GM20000 (cell line): ENCODE data around the gene CACUL1.
A peak's percentile ranks its signal among the peaks of the same experiment; 100 is the strongest.

Experiments used
- DNase-seq: peaks from one replicate; pipeline ENCODE4 v3.0.0; 2012; ENCODE audit warnings: low spot score
- TF ChIP-seq, protein P1 (sequence below): IDR thresholded peaks from 2 replicates; pipeline ENCODE4 v1.5.1; 2012; ENCODE audit warnings: mild to moderate bottlenecking, control low read depth; ENCODE audit errors: extremely low read depth, missing control alignments

CACUL1 gene

DNA sequence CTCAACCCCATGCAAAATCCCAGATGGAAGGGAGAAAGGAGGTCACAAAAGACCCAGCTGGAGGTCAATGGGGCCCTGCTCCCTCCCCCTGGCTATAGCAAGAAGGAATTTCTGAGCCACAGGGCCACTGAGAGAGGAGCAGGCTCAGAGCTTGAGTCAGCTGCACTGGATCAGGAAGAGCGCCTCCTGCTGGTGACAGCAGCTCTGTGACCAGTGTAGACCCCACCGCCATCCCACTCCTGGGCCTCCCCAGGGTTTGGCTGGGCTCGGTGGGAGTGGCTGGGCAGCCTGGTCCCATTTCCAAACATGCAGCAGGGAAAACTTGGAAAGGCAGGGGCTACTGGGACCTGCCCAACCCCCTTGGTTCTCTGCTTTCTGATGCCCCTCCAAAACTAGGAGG, 127.8 kb downstream of the CACUL1 start:
- TF ChIP-seq, protein P1, sequence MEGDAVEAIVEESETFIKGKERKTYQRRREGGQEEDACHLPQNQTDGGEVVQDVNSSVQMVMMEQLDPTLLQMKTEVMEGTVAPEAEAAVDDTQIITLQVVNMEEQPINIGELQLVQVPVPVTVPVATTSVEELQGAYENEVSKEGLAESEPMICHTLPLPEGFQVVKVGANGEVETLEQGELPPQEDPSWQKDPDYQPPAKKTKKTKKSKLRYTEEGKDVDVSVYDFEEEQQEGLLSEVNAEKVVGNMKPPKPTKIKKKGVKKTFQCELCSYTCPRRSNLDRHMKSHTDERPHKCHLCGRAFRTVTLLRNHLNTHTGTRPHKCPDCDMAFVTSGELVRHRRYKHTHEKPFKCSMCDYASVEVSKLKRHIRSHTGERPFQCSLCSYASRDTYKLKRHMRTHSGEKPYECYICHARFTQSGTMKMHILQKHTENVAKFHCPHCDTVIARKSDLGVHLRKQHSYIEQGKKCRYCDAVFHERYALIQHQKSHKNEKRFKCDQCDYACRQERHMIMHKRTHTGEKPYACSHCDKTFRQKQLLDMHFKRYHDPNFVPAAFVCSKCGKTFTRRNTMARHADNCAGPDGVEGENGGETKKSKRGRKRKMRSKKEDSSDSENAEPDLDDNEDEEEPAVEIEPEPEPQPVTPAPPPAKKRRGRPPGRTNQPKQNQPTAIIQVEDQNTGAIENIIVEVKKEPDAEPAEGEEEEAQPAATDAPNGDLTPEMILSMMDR = peak; percentile 51
- DNase-seq = no peak
